Left lung (tissue), 10 donors: ENCODE data around the gene AHI1. TPM values are rescaled to one million over a fixed set of nuclear protein-coding genes. Genes with fewer than 3 reads are reported as not detected.

Experiments
- ATAC-seq: fragments of 200-7000 bp; cut with Tn5 transposase; one replicate; pipeline ENCODE4 v1.9.1; 2020; ENCODE audit warnings: moderate library complexity
- DNase-seq, 4 donors: peaks; one replicate each; pipeline ENCODE4 v3.0.0-alpha.2; 2013 to 2020
- H3K27ac ChIP-seq, 2 donors: fragments of 200-600 bp; sonication (generic) in 1 of 2; one replicate each; pipeline versions ENCODE4 v1.5.0 to v1.8.0; 2020 to 2021
- H3K27me3 ChIP-seq, 2 donors: fragments of 200-600 bp; sonication (generic) in 1 of 2; one replicate each; pipeline versions ENCODE4 v1.5.0 to v1.8.0; 2020 to 2021
- H3K36me3 ChIP-seq, 2 donors: fragments of 200-600 bp; sonication (generic) in 1 of 2; one replicate each; pipeline versions ENCODE4 v1.5.0 to v1.8.0; 2020 to 2021
- H3K4me1 ChIP-seq, 2 donors: fragments of 200-600 bp; one replicate each; pipeline ENCODE4 v1.8.0; 2021
- H3K4me3 ChIP-seq, 2 donors: fragments of 200-600 bp; sonication (generic) in 1 of 2; one replicate each; pipeline versions ENCODE4 v1.5.0 to v1.8.0; 2020 to 2021; ENCODE audit warnings: mild to moderate bottlenecking in 1 of 2
- H3K9me3 ChIP-seq, 2 donors: fragments of 200-600 bp; sonication (generic) in 1 of 2; one replicate each; pipeline versions ENCODE4 v1.5.0 to v1.8.0; 2020 to 2021
- intact Hi-C, 2 donors: fragments of 100-400 bp; cut with DNase I; formaldehyde crosslinking; loops; one replicate each; pipeline versions ENCODE4 v1.11.2 to v1.14.2; 2022
- polyA plus RNA-seq, 6 donors: library from polyadenylated mRNA; unstranded; fragments of 120-200 nt; gene quantifications; one replicate each; pipeline ENCODE4 v1.2.1, GENCODE V29; 2013; ENCODE audit not compliant: insufficient read length in 6 of 6
- total RNA-seq, 2 donors: library from RNA; stranded (reverse); fragmentation: NEBNext Ultra II Directional; extraction: Animal tissue kit (Norgen Biotek cat#: 25700); gene quantifications; one replicate each; pipeline ENCODE4 v1.2.1, GENCODE V29; 2021
- TF ChIP-seq, protein P1 (sequence below), 2 donors: fragments of 200-600 bp; sonication (generic) in 1 of 2; IDR thresholded peaks; one replicate each; pipeline versions ENCODE4 v1.5.0 to v1.8.0; 2021; ENCODE audit warnings: antibody characterized with exemption in 2 of 2
- donor health status: DM: no; HTN: yes; CAD: no.
- donor health status: DM: no; HTN: no; CAD: no.

AHI1 gene
- total and polyA plus RNA-seq, 8 donors = 23.7 to 65.0 (median 49.0) TPM

DNA sequence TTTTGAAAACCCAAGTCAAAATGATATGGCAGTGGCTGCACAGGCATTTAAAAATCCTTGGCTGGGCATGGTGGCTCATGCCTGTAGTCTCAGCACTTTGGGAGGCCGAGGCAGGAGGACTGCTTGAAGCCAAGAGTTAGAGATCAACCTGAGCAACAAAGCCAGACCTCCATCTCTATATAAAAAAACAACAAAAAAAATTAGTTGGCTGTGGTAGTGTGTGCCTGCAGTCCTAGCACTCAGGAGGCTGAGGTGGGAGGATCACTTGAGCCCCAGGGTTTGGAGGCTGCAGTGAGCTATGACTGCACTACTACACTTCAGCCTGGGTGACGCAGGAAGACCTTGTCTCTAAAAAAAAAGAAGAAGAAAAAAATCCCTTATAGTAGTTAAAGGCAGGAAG, 173.6 kb downstream of the AHI1 start:
- TF ChIP-seq, protein P1, sequence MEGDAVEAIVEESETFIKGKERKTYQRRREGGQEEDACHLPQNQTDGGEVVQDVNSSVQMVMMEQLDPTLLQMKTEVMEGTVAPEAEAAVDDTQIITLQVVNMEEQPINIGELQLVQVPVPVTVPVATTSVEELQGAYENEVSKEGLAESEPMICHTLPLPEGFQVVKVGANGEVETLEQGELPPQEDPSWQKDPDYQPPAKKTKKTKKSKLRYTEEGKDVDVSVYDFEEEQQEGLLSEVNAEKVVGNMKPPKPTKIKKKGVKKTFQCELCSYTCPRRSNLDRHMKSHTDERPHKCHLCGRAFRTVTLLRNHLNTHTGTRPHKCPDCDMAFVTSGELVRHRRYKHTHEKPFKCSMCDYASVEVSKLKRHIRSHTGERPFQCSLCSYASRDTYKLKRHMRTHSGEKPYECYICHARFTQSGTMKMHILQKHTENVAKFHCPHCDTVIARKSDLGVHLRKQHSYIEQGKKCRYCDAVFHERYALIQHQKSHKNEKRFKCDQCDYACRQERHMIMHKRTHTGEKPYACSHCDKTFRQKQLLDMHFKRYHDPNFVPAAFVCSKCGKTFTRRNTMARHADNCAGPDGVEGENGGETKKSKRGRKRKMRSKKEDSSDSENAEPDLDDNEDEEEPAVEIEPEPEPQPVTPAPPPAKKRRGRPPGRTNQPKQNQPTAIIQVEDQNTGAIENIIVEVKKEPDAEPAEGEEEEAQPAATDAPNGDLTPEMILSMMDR (IDR thresholded peaks at IDR 0.05) = no peak
- H3K4me3 ChIP-seq = no peak overlapping the region
- H3K36me3 ChIP-seq = no peaks in the 10 kb centered on the region
- H3K27ac ChIP-seq = no peak overlapping the region
- H3K9me3 ChIP-seq = no peaks in the 10 kb centered on the region
- ATAC-seq (no peak), DNase-seq (no peak)
- H3K27me3 ChIP-seq = no peaks in the 10 kb centered on the region
- peaks cover 0 to 16% of the 10 kb centered on the region in 2 donors for H3K4me1 ChIP-seq
- intact Hi-C loops = no loop called here

DNA sequence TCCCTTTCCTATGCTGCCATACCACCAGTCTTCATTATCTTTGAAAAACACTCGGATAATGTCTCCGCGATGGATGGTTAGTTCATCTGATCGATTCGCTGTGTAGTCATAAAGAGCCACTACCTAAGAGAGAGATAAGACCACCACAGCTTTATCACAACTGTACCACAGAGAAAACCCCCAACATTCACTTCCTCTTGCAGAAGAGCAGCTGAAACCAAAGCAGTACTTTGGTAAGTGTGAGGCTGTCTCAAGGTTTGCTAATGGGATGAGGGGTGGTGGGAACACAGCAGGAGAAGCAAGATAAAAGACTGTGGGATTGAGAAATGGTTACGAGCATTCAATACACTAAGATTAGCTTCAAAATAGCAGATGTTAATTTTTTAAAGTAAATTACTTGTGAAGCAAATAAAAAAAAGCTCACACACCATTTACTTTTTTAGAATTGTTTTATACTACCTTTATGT, 174.3 kb downstream of the AHI1 start:
- no peaks in the 10 kb centered on the region for H3K36me3 ChIP-seq
- no peak overlapping the region for H3K4me3 ChIP-seq
- H3K4me1 ChIP-seq = peaks cover 0 to 16% of the 10 kb centered on the region in 2 donors
- intact Hi-C loops = no loop called here
- ATAC-seq (no peak), DNase-seq (no peak)
- no peak overlapping the region for H3K27ac ChIP-seq
- H3K27me3 ChIP-seq = no peaks in the 10 kb centered on the region
- TF ChIP-seq, protein P1 (IDR thresholded peaks at IDR 0.05) = no peak
- H3K9me3 ChIP-seq = no peaks in the 10 kb centered on the region

DNA sequence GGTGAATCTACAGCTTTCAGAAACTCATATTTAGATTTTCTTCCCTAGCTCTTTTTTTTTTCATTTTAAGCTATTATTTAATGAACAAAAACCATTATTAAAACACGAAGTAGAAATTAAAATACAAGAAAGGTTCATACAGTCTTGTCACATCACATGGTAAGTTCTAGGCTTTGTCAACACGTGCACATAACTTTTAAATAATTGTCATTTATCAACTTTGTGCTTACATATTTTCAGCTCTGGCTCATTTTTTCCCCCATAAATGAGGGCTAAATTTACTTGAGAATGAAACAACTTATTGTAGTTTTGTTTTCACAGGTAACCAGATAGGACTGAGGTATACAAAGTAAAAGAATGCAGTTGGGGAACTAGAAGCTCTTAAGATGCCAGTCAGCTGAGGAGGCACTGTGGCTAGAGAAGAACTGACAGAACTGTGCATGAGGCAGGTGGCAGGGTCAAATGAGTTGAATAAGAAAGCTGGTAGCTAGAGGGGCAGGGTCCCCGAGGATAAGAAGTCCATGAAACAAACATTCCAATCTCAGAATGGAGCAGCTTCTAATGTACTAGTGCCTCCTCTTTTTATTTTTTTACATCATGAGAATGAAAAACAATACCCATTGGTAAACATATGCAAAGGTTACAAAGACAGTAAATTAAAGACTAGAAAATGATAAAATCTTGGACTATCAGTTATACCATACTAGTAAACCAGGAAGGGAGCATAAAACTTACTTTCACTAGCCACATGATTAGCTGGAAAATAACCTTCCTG, 174.9 kb downstream of the AHI1 start:
- no peak for DNase-seq
- no peak overlapping the region for H3K27ac ChIP-seq
- no peaks in the 10 kb centered on the region for H3K9me3 ChIP-seq
- peak; percentile 71 for ATAC-seq
- H3K36me3 ChIP-seq = no peaks in the 10 kb centered on the region
- no peak overlapping the region for H3K4me3 ChIP-seq
- peaks cover 0 to 16% of the 10 kb centered on the region in 2 donors for H3K4me1 ChIP-seq
- intact Hi-C loops = no loop called here
- TF ChIP-seq, protein P1 (IDR thresholded peaks at IDR 0.05) = no peak
- no peaks in the 10 kb centered on the region for H3K27me3 ChIP-seq

DNA sequence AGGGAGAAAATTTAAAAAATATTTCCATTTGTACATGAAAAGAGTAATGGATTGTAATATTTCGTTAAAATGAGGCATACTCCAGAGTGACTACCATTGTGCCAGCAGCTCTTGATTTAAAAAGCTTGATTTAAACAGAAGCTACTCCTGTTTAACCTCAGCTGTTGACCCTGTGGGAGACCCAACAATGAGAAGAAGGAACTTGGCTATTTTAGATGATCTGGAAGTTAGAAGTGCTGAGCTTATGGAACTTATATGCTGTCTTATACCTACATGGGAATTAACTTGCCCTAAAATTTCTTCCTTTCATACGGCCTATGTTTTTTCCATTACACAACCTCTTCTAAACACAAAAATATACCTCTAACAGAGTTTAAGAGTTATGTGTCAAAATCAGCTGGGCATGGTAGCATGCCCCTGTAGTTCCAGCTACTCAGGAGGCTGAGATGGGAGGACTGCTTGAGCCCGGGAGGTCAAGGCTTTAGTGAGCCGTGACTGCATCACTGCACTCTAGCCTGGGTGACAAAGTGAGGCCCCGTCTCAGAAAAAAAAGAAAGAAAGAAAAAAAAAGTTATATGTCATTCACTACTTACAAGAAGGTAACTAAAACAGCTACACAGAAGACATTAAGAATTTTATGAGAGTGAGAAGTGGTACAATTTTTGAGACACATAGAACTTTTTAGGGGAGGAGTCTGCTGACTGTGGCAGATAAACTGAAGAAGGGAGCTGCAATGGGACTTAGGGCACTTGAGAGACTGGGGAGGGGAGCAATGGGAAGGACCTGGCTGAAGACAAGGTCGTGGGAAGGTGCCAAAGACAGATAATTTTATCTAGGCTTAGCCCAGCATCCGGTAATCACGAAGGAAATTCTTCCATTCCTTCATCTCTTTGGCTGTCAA, 176.6 kb downstream of the AHI1 start:
- TF ChIP-seq, protein P1 (IDR thresholded peaks at IDR 0.05) = no peak
- Histone ChIP-seq H3K9me3 (no peaks in the 10 kb centered on the region), H3K27me3 (no peaks in the 10 kb centered on the region), H3K36me3 (no peaks in the 10 kb centered on the region), H3K27ac (no peak overlapping the region), H3K4me3 (no peak overlapping the region), H3K4me1 (peaks cover 0 to 15% of the 10 kb centered on the region in 2 donors)
- no peak for DNase-seq
- ATAC-seq = no peak
- intact Hi-C loops = no loop called here

DNA sequence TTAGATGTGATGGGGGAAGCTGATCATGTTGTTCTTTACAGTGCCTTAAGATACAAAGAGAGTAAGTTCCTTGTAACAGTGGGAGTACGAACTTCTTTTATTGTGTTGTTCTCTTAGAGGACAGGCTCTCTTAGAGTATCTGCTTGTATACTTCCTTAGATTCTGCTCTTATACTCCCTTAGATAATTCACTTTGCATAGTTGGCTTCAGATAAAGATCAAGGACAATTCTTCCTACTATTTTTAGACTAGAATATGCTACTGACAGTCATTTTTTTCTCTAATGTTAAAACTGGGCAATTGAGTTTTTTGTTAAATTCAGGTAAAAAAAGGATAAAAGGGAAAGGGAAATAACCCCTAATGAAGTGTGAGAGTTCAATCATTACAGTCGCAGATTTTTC, 177.7 kb downstream of the AHI1 start:
- no peak for DNase-seq
- intact Hi-C loops = no loop called here
- peaks cover 0 to 4% of the 10 kb centered on the region in 2 donors for H3K36me3 ChIP-seq
- no peaks in the 10 kb centered on the region for H3K9me3 ChIP-seq
- TF ChIP-seq, protein P1 (IDR thresholded peaks at IDR 0.05) = no peak
- H3K27me3 ChIP-seq = no peaks in the 10 kb centered on the region
- no peak for ATAC-seq
- peaks cover 0 to 11% of the 10 kb centered on the region in 2 donors for H3K4me1 ChIP-seq
- H3K4me3 ChIP-seq = no peak overlapping the region
- no peak overlapping the region for H3K27ac ChIP-seq
